Heart left ventricle (tissue), 16 donors: ENCODE results near the gene ALX1. TPM values are rescaled to one million over a fixed set of nuclear protein-coding genes. Genes with fewer than 3 reads are reported as not detected.

Source experiments
- ATAC-seq, 4 donors: fragments of 200-7000 bp; cut with Tn5 transposase; one replicate each; pipeline ENCODE4 v1.9.1; 2020 to 2022; ENCODE audit warnings: moderate library complexity in 4 of 4, mild to moderate bottlenecking in 3 of 4, moderate number of reproducible peaks in 1 of 4
- DNase-seq, 5 donors: peaks; one replicate each; pipeline ENCODE4 v3.0.0-alpha.2; 2020
- H3K27ac ChIP-seq, 12 donors: fragments of 200-600 bp; sonication (generic) in 4 of 12; one replicate each; pipeline versions ENCODE4 v1.5.0 to v1.8.0; 2016 to 2022; ENCODE audit warnings: mild to moderate bottlenecking in 2 of 12
- H3K27me3 ChIP-seq, 9 donors: fragments of 200-600 bp; sonication (generic) in 2 of 9; one replicate each; pipeline versions ENCODE4 v1.5.1 to v1.8.0; 2016 to 2022; ENCODE audit warnings: mild to moderate bottlenecking in 3 of 9
- H3K36me3 ChIP-seq, 9 donors: fragments of 200-600 bp; sonication (generic) in 2 of 9; one replicate each; pipeline versions ENCODE4 v1.5.0 to v1.8.0; 2018 to 2022; ENCODE audit warnings: mild to moderate bottlenecking in 2 of 9
- H3K4me1 ChIP-seq, 12 donors: fragments of 200-600 bp; sonication (generic) in 4 of 12; one replicate each; pipeline versions ENCODE4 v1.5.0 to v1.8.0; 2016 to 2022; ENCODE audit warnings: mild to moderate bottlenecking in 3 of 12
- H3K4me3 ChIP-seq, 12 donors: fragments of 200-600 bp; sonication (generic) in 4 of 12; one replicate each; pipeline versions ENCODE4 v1.5.0 to v1.8.0; 2017 to 2022; ENCODE audit warnings: mild to moderate bottlenecking in 9 of 12, moderate library complexity in 4 of 12
- H3K9me3 ChIP-seq, 12 donors: fragments of 200-600 bp; sonication (generic) in 4 of 12; one replicate each; pipeline versions ENCODE4 v1.5.0 to v1.8.0; 2016 to 2022; ENCODE audit warnings: mild to moderate bottlenecking in 1 of 12
- POLR2A ChIP-seq, 2 donors: fragments of 450-650 bp; IDR thresholded peaks; one replicate each; pipeline ENCODE4 v1.6.1; 2017; ENCODE audit warnings: antibody characterized with exemption in 2 of 2, mild to moderate bottlenecking in 2 of 2, moderate library complexity in 2 of 2
- WGBS, 4 donors: extraction: QIAGEN DNeasy Blood & Tissue Kit in 2 of 4; methylation state at CpG; one replicate each; pipeline versions ENCODE4 v1.1.5 to v1.1.7; 2013 to 2018; 5-methylcytosine and 5-hydroxymethylcytosine counted together
- intact Hi-C, 10 donors: fragments of 100-400 bp; cut with DNase I; formaldehyde crosslinking; loops; one replicate each; pipeline versions ENCODE4 v1.11.1 to v1.14.2; 2022
- polyA plus RNA-seq, 2 donors: library from polyadenylated mRNA; stranded (reverse); fragments of 200-250 nt; gene quantifications; one replicate each; pipeline ENCODE4 v1.2.3, GENCODE V29; 2013
- total RNA-seq, 9 donors: library from RNA; depleted of rRNA in 2 of 9; stranded (reverse); fragments of >200 nt in 2 of 9; fragmentation: NEBNext Ultra II Directional in 3 of 9; extraction: Animal tissue kit (Norgen Biotek cat#: 25700) in 3 of 9; gene quantifications; one replicate each; pipeline versions ENCODE4 v1.1.0 to v1.2.4, GENCODE V29; 2016 to 2023
- TF ChIP-seq, protein P1 (sequence below), 12 donors: fragments of 200-600 bp; sonication (generic) in 4 of 12; IDR thresholded peaks; one replicate each; pipeline versions ENCODE4 v1.5.0 to v1.8.0; 2018 to 2022; ENCODE audit warnings: antibody characterized with exemption in 12 of 12, mild to moderate bottlenecking in 5 of 12
- donor health status: ischemic (EF 13 %, LVEDD 7.1; RV severe dilation, severe dysfunction).
- donor health status: healthy with polysubstance abuse.
- donor health status: DM: no; HTN: yes; CAD: no.
- donor health status: DM: no; HTN: no; CAD: no.
- donor health status: ischemic (EF 25% LVEDD 6.9; RV normal size, moderate dysfunction).
- donor health status: ischemic (EF 25% LVEDD 5.7; RV mildly dilated, moderate dysfunction).
- donor health status: healthy.
- donor health status: DM: yes; HTN: yes; CAD: no.
- donor health status: ischemic (EF 35%, LVEDD 5.7; RV mildly dilated, moderate dysfunction).
- donor health status: nonischemic (EF 11% LVEDD 7.7; RV severe dilation, severe dysfunction).
- donor health status: DM: yes; HTN: yes; CAD: no.
- donor health status: PGD.
- donor health status: ischemic (EF 29% LVEDD 5.4; RV normal size, mild dysfunction).
- donor health status: nonischemic (EF 23%, LVEDD 6.1; RV moderate dilation, normal function).

The ALX1 gene
- total and polyA plus RNA-seq, 11 donors: not detected

DNA sequence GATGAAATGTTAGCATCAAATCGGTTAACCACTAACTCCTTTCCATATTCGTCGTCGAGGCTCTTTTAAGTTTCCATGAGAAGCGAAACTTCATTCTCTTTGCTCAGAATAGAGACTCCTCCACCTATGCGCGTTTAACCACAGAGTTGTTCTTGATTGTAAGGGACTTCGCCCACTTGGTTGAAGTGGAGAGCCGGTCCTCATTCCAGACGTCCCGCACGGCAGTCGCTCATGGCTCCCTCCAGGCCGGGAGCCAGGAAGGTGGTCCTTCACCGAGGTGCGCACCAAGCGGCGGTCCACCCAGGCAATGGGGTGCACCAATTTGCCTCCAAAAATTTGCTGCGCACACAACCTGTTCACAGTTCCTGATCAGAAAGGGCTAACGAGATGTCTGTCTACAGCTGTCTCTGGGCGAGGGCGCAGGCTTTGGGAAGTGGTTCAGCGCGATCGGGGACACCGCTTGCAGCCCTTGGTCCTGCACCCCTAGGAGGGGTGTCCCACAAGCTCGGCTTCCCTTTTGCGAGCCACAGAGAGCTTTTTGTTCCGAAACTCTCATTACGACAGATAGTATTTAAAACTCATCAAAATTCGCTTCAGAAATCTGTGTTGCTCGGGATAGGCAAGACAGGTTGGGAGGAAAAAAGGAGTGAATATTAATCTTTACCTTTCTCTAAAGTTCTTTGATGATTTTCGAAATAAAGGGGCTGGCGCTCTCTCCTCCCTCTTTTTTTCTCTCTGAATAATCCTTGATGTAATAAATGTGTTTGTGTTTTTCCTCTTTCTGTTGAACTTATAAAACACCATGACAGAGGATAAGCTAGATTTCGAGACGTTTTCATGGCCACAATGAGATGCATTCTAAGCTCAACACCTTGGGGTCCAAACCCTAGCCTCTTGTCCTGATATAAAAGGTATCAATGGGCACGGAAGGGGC, 6.4 kb upstream of the ALX1 start:
- Histone ChIP-seq H3K27me3 (peaks cover 0 to 96% (median 62%) of the 10 kb centered on the region in 9 donors), H3K4me1 (no peaks in the 10 kb centered on the region), H3K4me3 (no peak overlapping the region), H3K27ac (no peak overlapping the region), H3K36me3 (no peaks in the 10 kb centered on the region), H3K9me3 (peaks cover 0 to 10% (median 0%) of the 10 kb centered on the region in 12 donors)
- no peak for ATAC-seq
- peak in 1 of 5 donors; percentile 20 for DNase-seq
- intact Hi-C loops: no loop called here
- TF ChIP-seq, protein P1, sequence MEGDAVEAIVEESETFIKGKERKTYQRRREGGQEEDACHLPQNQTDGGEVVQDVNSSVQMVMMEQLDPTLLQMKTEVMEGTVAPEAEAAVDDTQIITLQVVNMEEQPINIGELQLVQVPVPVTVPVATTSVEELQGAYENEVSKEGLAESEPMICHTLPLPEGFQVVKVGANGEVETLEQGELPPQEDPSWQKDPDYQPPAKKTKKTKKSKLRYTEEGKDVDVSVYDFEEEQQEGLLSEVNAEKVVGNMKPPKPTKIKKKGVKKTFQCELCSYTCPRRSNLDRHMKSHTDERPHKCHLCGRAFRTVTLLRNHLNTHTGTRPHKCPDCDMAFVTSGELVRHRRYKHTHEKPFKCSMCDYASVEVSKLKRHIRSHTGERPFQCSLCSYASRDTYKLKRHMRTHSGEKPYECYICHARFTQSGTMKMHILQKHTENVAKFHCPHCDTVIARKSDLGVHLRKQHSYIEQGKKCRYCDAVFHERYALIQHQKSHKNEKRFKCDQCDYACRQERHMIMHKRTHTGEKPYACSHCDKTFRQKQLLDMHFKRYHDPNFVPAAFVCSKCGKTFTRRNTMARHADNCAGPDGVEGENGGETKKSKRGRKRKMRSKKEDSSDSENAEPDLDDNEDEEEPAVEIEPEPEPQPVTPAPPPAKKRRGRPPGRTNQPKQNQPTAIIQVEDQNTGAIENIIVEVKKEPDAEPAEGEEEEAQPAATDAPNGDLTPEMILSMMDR (IDR thresholded peaks at IDR 0.05): no peak
- no peak for TF ChIP-seq POLR2A (IDR thresholded peaks at IDR 0.05)
- 4 to 8% (median 5%) methylated on average over 31 to 37 of the region's 37 CpGs for WGBS, 4 donors

GRCh38 chr12:85274315-85274651, 5.7 kb upstream of the ALX1 start:
- peaks cover 0 to 97% (median 69%) of the 10 kb centered on the region in 9 donors for H3K27me3 ChIP-seq
- no peak for TF ChIP-seq POLR2A (IDR thresholded peaks at IDR 0.05)
- TF ChIP-seq, protein P1 (IDR thresholded peaks at IDR 0.05): no peak
- intact Hi-C loops: no loop called here
- DNase-seq (no peak), ATAC-seq (no peak)
- no peak overlapping the region for H3K27ac ChIP-seq
- H3K4me3 ChIP-seq: no peak overlapping the region
- WGBS, 4 donors: 10 to 16% (median 13%) methylated on average over 8 of the region's 8 CpGs
- H3K36me3 ChIP-seq: no peaks in the 10 kb centered on the region
- H3K4me1 ChIP-seq: peaks cover 0 to 2% (median 0%) of the 10 kb centered on the region in 12 donors
- peaks cover 0 to 13% (median 0%) of the 10 kb centered on the region in 12 donors for H3K9me3 ChIP-seq

- TF ChIP-seq, protein P1 (IDR thresholded peaks at IDR 0.05): no peak
- TF ChIP-seq POLR2A (IDR thresholded peaks at IDR 0.05): no peak
- Histone ChIP-seq H3K36me3 (no peaks in the 10 kb centered on the region), H3K4me1 (peaks cover 0 to 13% (median 3%) of the 10 kb centered on the region in 12 donors), H3K4me3 (no peak overlapping the region), H3K27me3 (peaks cover 5 to 99% (median 80%) of the 10 kb centered on the region in 9 donors), H3K9me3 (peaks cover 0 to 13% (median 0%) of the 10 kb centered on the region in 12 donors), H3K27ac (no peak overlapping the region)
- intact Hi-C loops: no loop called here
- 6 to 16% (median 9%) methylated on average over 2 of the region's 2 CpGs for WGBS, 4 donors
- DNase-seq (no peak), ATAC-seq (no peak)
Measured at GRCh38 chr12:85275374-85275773, 4.6 kb upstream of the ALX1 start.

DNA sequence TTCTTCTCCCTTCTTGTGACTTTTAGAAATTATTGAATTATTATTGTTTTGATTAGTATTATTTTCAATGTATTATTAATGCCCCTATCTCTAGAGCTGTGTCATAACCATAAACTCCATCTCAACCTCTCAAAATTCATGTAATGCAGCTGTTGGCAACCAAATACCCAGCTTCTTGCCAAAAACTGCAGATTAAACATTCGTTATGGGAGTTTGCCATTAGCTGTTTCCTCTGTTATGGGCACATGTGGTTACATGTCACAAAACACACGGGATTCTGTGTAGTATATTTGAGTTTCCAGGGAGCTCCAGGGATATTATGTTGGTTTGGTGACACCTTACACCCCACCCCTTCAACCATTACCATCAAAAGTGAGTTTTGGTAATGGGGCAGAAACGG, 2.8 kb upstream of the ALX1 start:
- intact Hi-C loops: no loop called here
- 20 to 36% (median 23%) methylated on average over 3 of the region's 3 CpGs for WGBS, 4 donors
- peaks cover 16 to 100% (median 97%) of the 10 kb centered on the region in 9 donors for H3K27me3 ChIP-seq
- TF ChIP-seq, protein P1 (IDR thresholded peaks at IDR 0.05): no peak
- TF ChIP-seq POLR2A (IDR thresholded peaks at IDR 0.05): no peak
- peaks cover 0 to 13% (median 0%) of the 10 kb centered on the region in 12 donors for H3K9me3 ChIP-seq
- peaks cover 0 to 22% (median 12%) of the 10 kb centered on the region in 12 donors for H3K4me1 ChIP-seq
- no peak for ATAC-seq
- no peak overlapping the region for H3K4me3 ChIP-seq
- no peak overlapping the region for H3K27ac ChIP-seq
- DNase-seq: no peak
- no peaks in the 10 kb centered on the region for H3K36me3 ChIP-seq
